Measurements from ENCODE around the gene MYH7B.

The MYH7B gene

GRCh38 chr20:34920055-34920454, 35.6 kb upstream of the MYH7B start:
- DNase-seq (ENCODE audit: low read depth, low spot score) = no peak
- POLR2A ChIA-PET = no interaction called here
- CTCF ChIA-PET = no interaction called here
- H3K4me3 ChIP-seq (ENCODE audit: low read depth, low read length) = no peak overlapping the region
- TF ChIP-seq CTCF (IDR thresholded peaks at IDR 0.05; ENCODE audit: insufficient read depth, low read length, missing control alignments) = no peak

- no peak for DNase-seq (ENCODE audit: low read depth, low spot score)
- no peak overlapping the region for H3K4me3 ChIP-seq (ENCODE audit: low read depth, low read length)
- ChIA-PET POLR2A (no interaction called here), CTCF (interaction anchor here (1.6 kb wide), 1 partner anchor 47 kb away, joined by 3 read pairs; no protein-coding TSS in a partner anchor)
- no peak for TF ChIP-seq CTCF (IDR thresholded peaks at IDR 0.05; ENCODE audit: insufficient read depth, low read length, missing control alignments)
These were observed 34.2 kb upstream of the MYH7B start for GRCh38 chr20:34921436-34921835.

GRCh38 chr20:34922654-34923381, 32.9 kb upstream of the MYH7B start:
- ChIA-PET POLR2A (interaction anchor here (0.6 kb wide), 1 partner anchor 44 kb away, joined by 3 read pairs; no protein-coding TSS in a partner anchor), CTCF (interaction anchor here (1.6 kb wide), 1 partner anchor 49 kb away, joined by 3 read pairs; no protein-coding TSS in a partner anchor)
- H3K4me3 ChIP-seq (ENCODE audit: low read depth, low read length) = no peak overlapping the region
- no peak for DNase-seq (ENCODE audit: low read depth, low spot score)
- TF ChIP-seq CTCF (IDR thresholded peaks at IDR 0.05; ENCODE audit: insufficient read depth, low read length, missing control alignments) = no peak

GRCh38 chr20:34923414-34923813, 32.3 kb upstream of the MYH7B start:
- H3K4me3 ChIP-seq (ENCODE audit: low read depth, low read length) = no peak overlapping the region
- DNase-seq (ENCODE audit: low read depth, low spot score) = no peak
- TF ChIP-seq CTCF (IDR thresholded peaks at IDR 0.05; ENCODE audit: insufficient read depth, low read length, missing control alignments) = no peak
- ChIA-PET POLR2A (no interaction called here), CTCF (no interaction called here)

- no peak for DNase-seq (ENCODE audit: low read depth, low spot score)
- ChIA-PET CTCF (interaction anchor here (1.0 to 1.5 kb wide), 2 partner anchors 11 to 51 kb away, joined by 3 read pairs; no protein-coding TSS in a partner anchor), POLR2A (no interaction called here)
- H3K4me3 ChIP-seq (ENCODE audit: low read depth, low read length) = no peak overlapping the region
- TF ChIP-seq CTCF (IDR thresholded peaks at IDR 0.05; ENCODE audit: insufficient read depth, low read length, missing control alignments) = no peak
These were observed 30.3 kb upstream of the MYH7B start for GRCh38 chr20:34925341-34925740.

GRCh38 chr20:34925981-34926380, 29.7 kb upstream of the MYH7B start:
- no peak for TF ChIP-seq CTCF (IDR thresholded peaks at IDR 0.05; ENCODE audit: insufficient read depth, low read length, missing control alignments)
- ChIA-PET POLR2A (no interaction called here), CTCF (interaction anchor here (1.5 kb wide), 1 partner anchor 52 kb away, joined by 3 read pairs; no protein-coding TSS in a partner anchor)
- no peak overlapping the region for H3K4me3 ChIP-seq (ENCODE audit: low read depth, low read length)
- DNase-seq (ENCODE audit: low read depth, low spot score) = no peak

All from AG04449 (cell line).